TTC549 (cell line): ENCODE measurements around the gene PRM2.

Experiments
- FAIRE-seq: peaks from 2 replicates; lab custom pipeline; 2012; peaks lifted over from hg19 to GRCh38; lab: Jason Lieb, UNC

The PRM2 gene

GRCh38 chr16:11276143-11276895 lies at the start of gene PRM2:
TSS of gene PRM2 (minus strand) at chr16:11276480. CDS start at chr16:11276370, 110 bp downstream.
- no peak for FAIRE-seq

- no peak for FAIRE-seq
Measured at GRCh38 chr16:11325404-11326083, 49.3 kb upstream of the PRM2 start.

GRCh38 chr16:11323551-11324336 lies 47.5 kb upstream of the PRM2 start:
- FAIRE-seq: no peak

GRCh38 chr16:11322823-11323222 lies 46.5 kb upstream of the PRM2 start:
- FAIRE-seq: no peak

GRCh38 chr16:11321662-11322061 lies 45.4 kb upstream of the PRM2 start:
- FAIRE-seq: no peak

- no peak for FAIRE-seq
Measured at GRCh38 chr16:11320170-11320569, 43.9 kb upstream of the PRM2 start.

- no peak for FAIRE-seq
Measured at GRCh38 chr16:11319529-11320146, 43.4 kb upstream of the PRM2 start.

- FAIRE-seq: no peak
Measured at GRCh38 chr16:11318817-11319216, 42.5 kb upstream of the PRM2 start.

GRCh38 chr16:11316331-11317015 lies 40.2 kb upstream of the PRM2 start:
- no peak for FAIRE-seq

GRCh38 chr16:11315510-11315909 lies 39.2 kb upstream of the PRM2 start:
- FAIRE-seq: no peak

GRCh38 chr16:11314309-11314894 lies 38.1 kb upstream of the PRM2 start:
- no peak for FAIRE-seq

GRCh38 chr16:11313493-11314308 lies 37.4 kb upstream of the PRM2 start:
- no peak for FAIRE-seq

- no peak for FAIRE-seq
Measured at GRCh38 chr16:11312718-11313492, 36.6 kb upstream of the PRM2 start.

GRCh38 chr16:11310997-11311561 lies 34.8 kb upstream of the PRM2 start:
- FAIRE-seq: no peak

- no peak for FAIRE-seq
Measured at GRCh38 chr16:11310634-11310977, 34.3 kb upstream of the PRM2 start.

GRCh38 chr16:11309895-11310633 lies 33.8 kb upstream of the PRM2 start:
- no peak for FAIRE-seq

GRCh38 chr16:11308493-11309283 lies 32.4 kb upstream of the PRM2 start:
- no peak for FAIRE-seq
